ENCODE data around the gene CACNB4.

DNA sequence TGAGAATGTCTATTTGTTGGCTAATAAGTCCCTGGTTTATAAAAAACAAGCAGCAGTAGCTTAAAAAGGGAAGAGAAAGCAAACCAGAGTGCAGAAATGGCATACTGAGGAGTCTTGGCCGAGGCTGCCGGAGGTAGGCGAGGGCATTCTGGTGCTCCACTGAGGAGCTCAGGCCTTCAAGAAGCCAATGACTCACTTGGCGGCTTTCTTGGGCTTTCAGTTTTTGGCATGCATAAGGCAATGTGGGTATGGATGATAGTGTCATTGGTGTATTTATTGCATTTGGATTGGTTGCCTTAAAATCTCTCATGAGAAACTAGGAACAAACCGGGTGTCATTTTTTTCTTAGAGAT lies 151.1 kb downstream of the CACNB4 start:
- TF ChIP-seq, protein P1, sequence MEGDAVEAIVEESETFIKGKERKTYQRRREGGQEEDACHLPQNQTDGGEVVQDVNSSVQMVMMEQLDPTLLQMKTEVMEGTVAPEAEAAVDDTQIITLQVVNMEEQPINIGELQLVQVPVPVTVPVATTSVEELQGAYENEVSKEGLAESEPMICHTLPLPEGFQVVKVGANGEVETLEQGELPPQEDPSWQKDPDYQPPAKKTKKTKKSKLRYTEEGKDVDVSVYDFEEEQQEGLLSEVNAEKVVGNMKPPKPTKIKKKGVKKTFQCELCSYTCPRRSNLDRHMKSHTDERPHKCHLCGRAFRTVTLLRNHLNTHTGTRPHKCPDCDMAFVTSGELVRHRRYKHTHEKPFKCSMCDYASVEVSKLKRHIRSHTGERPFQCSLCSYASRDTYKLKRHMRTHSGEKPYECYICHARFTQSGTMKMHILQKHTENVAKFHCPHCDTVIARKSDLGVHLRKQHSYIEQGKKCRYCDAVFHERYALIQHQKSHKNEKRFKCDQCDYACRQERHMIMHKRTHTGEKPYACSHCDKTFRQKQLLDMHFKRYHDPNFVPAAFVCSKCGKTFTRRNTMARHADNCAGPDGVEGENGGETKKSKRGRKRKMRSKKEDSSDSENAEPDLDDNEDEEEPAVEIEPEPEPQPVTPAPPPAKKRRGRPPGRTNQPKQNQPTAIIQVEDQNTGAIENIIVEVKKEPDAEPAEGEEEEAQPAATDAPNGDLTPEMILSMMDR (IDR thresholded peaks at IDR 0.05; ENCODE audit: low read depth, low read length), result no peak
- TF ChIP-seq, protein P2, sequence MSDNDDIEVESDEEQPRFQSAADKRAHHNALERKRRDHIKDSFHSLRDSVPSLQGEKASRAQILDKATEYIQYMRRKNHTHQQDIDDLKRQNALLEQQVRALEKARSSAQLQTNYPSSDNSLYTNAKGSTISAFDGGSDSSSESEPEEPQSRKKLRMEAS (IDR thresholded peaks at IDR 0.05; ENCODE audit: low read depth, low read length), result no peak
- TF ChIP-seq POLR2A (IDR thresholded peaks at IDR 0.05; ENCODE audit: extremely low read depth, insufficient read length), result no peak

All from NB4 (cell line).